Uterus (tissue), 2 donors: ENCODE data around the gene MMADHC.

ENCODE experiments used
- POLR2A ChIP-seq, 2 donors: fragments of 450-650 bp; IDR thresholded peaks; one replicate each; pipeline ENCODE4 v1.6.1; 2016; ENCODE audit warnings: antibody characterized with exemption in 2 of 2, mild to moderate bottlenecking in 1 of 2, moderate library complexity in 1 of 2
- TF ChIP-seq, protein P1 (sequence below), 4 experiments: fragments of 200-600 bp in 2 of 4; fragments of 450-650 bp in 2 of 4; sonication (generic) in 2 of 4; IDR thresholded peaks; one replicate each; pipeline ENCODE4 v1.5.1; 2016 to 2019; ENCODE audit warnings: antibody characterized with exemption in 4 of 4, mild to moderate bottlenecking in 2 of 4, moderate library complexity in 1 of 4

DNA sequence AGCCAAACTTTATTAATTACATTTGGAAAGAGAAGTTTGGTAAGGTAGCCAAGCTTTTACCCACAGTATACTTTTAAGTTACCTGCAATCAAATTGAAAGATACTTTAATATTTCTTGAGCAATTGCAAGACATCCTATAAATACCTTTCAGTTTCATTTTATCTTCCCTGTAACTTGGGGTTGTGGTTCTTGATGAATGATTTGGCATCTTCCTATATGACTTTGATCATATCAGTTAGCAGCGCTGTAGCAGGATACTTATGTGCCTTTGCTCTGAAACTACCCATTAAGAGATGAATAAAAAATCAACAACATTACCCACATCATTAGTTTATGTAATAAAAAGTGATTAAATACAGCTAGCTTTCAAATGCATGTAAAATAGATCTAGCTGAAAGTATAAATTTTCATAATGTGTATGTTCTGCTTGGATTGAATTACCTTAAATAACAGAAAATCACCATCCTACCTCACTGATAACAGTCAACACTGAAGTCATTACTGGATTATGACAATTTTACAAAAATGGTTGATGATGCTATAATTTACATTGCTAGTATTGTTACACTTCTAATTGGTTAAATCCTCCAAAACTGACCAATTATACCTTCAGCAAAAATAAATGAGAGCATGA, 50.4 kb downstream of the MMADHC start:
- TF ChIP-seq, protein P1, sequence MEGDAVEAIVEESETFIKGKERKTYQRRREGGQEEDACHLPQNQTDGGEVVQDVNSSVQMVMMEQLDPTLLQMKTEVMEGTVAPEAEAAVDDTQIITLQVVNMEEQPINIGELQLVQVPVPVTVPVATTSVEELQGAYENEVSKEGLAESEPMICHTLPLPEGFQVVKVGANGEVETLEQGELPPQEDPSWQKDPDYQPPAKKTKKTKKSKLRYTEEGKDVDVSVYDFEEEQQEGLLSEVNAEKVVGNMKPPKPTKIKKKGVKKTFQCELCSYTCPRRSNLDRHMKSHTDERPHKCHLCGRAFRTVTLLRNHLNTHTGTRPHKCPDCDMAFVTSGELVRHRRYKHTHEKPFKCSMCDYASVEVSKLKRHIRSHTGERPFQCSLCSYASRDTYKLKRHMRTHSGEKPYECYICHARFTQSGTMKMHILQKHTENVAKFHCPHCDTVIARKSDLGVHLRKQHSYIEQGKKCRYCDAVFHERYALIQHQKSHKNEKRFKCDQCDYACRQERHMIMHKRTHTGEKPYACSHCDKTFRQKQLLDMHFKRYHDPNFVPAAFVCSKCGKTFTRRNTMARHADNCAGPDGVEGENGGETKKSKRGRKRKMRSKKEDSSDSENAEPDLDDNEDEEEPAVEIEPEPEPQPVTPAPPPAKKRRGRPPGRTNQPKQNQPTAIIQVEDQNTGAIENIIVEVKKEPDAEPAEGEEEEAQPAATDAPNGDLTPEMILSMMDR (IDR thresholded peaks at IDR 0.05) = no peak
- TF ChIP-seq POLR2A (IDR thresholded peaks at IDR 0.05) = no peak
